Dendritic cell treated with granulocyte-macrophage colony-stimulating factor and Interleukin-4, amounts not matched to agents 40 ng/mL and 50 ng/mL, for 4 days (primary cell): ENCODE measurements around the gene MAGOHB.
"Not testable (repeated sequence)": the region's sequence is repeated elsewhere in the genome, so short reads cannot be mapped to it uniquely, and the experiment has no call there.

Experiments used
- H3K27ac Mint-ChIP-seq: one replicate; pipeline ENCODE4 v1.8.0; 2022; ENCODE audit warnings: mild to moderate bottlenecking, mixed read lengths
- H3K27me3 Mint-ChIP-seq: one replicate; pipeline ENCODE4 v1.8.0; 2022; ENCODE audit warnings: mild to moderate bottlenecking, mixed read lengths
- H3K36me3 Mint-ChIP-seq: one replicate; pipeline ENCODE4 v1.8.0; 2022; ENCODE audit warnings: low read depth, mixed read lengths
- H3K4me1 Mint-ChIP-seq: one replicate; pipeline ENCODE4 v1.8.0; 2022; ENCODE audit warnings: low read depth, mixed read lengths
- H3K4me3 Mint-ChIP-seq: one replicate; pipeline ENCODE4 v1.8.0; 2022; ENCODE audit warnings: mild to moderate bottlenecking, moderate library complexity, mixed read lengths
- H3K9me3 Mint-ChIP-seq: one replicate; pipeline ENCODE4 v1.8.0; 2022; ENCODE audit warnings: mixed read lengths
- intact Hi-C: fragments of 100-400 bp; cut with micrococcal nuclease; formaldehyde crosslinking; loops from one replicate; pipeline ENCODE4 v1.15.0; 2022

Gene MAGOHB

DNA sequence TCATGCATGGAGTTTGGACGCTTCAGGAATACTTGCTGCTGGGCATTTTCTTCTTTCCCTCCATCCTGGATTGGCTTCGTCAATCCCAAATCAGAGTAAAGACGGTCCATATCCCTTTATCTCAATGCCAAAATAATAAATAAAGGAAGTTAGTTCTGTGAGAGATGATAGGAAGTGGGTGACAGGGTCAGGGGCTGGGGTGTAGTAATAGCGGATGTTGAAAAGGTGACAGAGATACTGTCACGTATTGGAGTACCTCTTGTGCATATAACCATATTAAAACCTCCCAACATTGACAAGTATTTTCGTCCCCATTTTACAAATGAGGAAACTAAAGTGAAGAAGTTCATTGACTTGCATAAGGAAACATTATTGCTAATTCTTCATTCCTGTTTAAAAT lies 12.4 kb downstream of the MAGOHB start:
- Mint-ChIP-seq H3K4me3 (no peak overlapping the region), H3K9me3 (no peaks in the 10 kb centered on the region), H3K36me3 (peaks cover 19% of the 10 kb centered on the region), H3K27me3 (no peaks in the 10 kb centered on the region), H3K27ac (no peak overlapping the region), H3K4me1 (no peaks in the 10 kb centered on the region)
- intact Hi-C loops: no loop called here

DNA sequence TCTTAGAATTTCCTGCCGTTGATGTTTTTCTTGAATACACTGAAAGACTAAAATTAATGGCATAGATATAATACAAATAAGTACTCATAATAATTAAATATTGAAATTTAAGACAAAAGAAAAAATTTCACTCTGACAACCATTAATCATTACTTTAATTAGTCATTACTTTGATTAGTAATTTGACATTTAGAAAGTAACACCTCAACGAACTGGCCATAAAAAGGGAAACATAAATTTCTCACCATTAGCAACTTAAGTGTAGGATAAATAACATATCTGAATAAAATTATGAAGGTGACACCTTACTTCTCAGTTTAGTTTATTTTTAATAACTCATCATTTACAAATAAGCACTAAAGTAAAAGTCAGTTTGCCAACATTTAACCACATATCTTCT lies 17.5 kb downstream of the MAGOHB start:
- intact Hi-C loops: no loop called here
- H3K36me3 Mint-ChIP-seq: peaks cover 7% of the 10 kb centered on the region

DNA sequence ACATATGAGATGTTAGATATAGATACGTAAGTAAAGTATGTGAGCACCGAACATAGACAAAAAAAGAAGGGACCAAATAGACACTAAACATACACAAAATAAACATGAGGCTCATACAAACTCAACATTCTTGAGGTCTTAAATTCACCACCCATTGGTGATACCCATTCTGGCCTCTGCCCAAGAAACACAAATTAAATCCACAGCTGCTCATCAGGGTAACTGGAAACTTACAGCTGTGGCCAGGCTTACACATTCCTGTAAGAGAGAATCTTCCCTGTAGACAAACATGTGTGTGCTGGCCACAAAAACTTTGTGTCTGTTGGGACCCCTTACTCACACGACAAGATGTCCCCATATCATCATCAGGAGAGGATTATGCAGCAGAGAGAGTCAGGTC lies 22.4 kb downstream of the MAGOHB start:
- Mint-ChIP-seq H3K9me3 (no peaks in the 10 kb centered on the region), H3K4me1 (no peaks in the 10 kb centered on the region), H3K27me3 (no peaks in the 10 kb centered on the region), H3K4me3 (no peak overlapping the region), H3K27ac (no peak overlapping the region), H3K36me3 (no peaks in the 10 kb centered on the region)
- intact Hi-C loops: no loop called here

More for the DNA sequence above, 17.5 kb downstream of the MAGOHB start:
- no peaks in the 10 kb centered on the region for H3K9me3 Mint-ChIP-seq
- H3K4me3 Mint-ChIP-seq: no peak overlapping the region
- no peaks in the 10 kb centered on the region for H3K4me1 Mint-ChIP-seq
- H3K27me3 Mint-ChIP-seq: no peaks in the 10 kb centered on the region
- no peak overlapping the region for H3K27ac Mint-ChIP-seq

DNA sequence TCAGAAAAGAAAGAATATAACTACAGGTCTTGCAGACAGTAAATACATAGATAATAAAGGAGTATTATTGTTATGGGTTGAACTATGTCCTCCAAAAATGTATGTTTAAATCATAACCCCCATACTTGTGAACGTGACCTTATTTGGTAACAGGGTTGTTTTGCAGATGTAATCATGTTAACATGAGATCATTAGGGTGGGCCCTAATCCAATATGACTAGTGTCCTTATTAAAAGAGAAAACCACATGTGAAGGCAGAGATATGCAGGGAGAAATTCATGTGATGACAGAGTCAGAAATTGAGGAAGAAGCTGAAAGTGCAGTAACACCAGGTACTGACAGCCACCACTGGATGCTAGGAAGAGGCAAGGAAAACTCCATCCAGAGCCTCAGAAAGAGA lies 29.0 kb downstream of the MAGOHB start:
- peaks cover 9% of the 10 kb centered on the region for H3K36me3 Mint-ChIP-seq
- intact Hi-C loops: no loop called here

DNA sequence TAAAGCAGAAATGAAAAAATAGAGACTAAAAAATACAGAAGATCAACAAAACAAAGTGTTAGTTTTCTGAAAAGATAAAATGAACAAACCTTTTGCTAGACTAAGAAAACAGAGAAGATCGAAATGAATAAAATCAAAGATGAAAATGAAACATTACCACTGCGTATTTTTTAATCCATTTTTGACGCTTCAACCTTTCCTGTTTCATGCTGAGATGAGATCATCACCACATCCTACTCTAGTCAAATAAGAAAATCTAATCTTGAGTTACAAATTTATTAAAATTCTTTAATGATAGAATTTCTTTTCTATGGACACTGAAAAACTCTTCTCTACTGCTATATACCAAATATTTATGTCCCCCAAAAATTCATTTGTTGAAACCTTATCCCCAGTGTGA lies 30.7 kb downstream of the MAGOHB start:
- H3K4me3 Mint-ChIP-seq: no peak overlapping the region
- no peak overlapping the region for H3K27ac Mint-ChIP-seq
- H3K36me3 Mint-ChIP-seq: peaks cover 9% of the 10 kb centered on the region
- no peaks in the 10 kb centered on the region for H3K27me3 Mint-ChIP-seq
- H3K4me1 Mint-ChIP-seq: no peaks in the 10 kb centered on the region
- intact Hi-C loops: no loop called here
- H3K9me3 Mint-ChIP-seq: peaks cover 12% of the 10 kb centered on the region

More for the DNA sequence above, 29.0 kb downstream of the MAGOHB start:
- Mint-ChIP-seq H3K27me3 (no peaks in the 10 kb centered on the region), H3K4me1 (no peaks in the 10 kb centered on the region), H3K27ac (no peak overlapping the region), H3K4me3 (no peak overlapping the region), H3K9me3 (peaks cover 12% of the 10 kb centered on the region)

DNA sequence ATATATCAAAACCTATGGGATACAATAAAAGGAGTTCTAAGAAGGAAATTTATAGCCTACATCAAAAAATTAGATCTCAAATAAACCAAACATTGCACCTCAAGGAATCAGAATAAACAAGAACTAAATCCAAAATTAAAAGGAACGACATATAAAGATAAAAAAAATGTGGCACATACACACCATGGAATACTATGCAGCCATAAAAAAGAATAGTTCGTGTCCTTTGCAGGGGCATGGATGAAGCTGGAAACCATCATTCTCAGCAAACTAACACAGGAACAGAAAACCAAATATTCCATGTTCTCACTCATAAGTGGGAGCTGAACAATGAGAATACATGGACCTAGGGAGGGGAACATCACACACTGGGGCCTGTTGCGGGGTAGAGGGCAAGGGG lies 31.3 kb downstream of the MAGOHB start:
- intact Hi-C loops, H3K4me1 Mint-ChIP-seq, H3K27ac Mint-ChIP-seq, H3K36me3 Mint-ChIP-seq, H3K27me3 Mint-ChIP-seq, H3K4me3 Mint-ChIP-seq: not testable (repeated sequence)
- H3K9me3 Mint-ChIP-seq: peaks cover 12% of the 10 kb centered on the region

DNA sequence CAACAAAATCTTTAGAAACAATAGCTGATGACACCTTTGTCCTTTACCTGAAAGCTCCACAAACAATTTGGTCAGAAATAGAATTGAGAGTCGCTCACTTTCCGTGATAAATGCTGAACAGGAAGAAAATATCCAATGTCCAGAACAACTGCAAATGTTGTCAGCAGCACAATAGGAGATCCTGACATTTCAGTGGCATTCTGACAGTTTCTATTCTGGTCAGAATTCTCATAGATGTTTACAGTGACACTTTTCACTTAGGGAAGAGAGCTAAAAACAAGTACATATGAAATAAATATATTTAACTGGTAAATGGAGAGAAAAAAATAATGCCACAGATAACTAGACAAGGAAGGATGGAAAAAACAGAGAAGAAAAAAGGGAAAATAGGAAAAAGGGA lies 39.1 kb downstream of the MAGOHB start:
- no peak overlapping the region for H3K27ac Mint-ChIP-seq
- H3K4me1 Mint-ChIP-seq: no peaks in the 10 kb centered on the region
- H3K9me3 Mint-ChIP-seq: peaks cover 10% of the 10 kb centered on the region
- H3K4me3 Mint-ChIP-seq: no peak overlapping the region
- intact Hi-C loops: no loop called here
- H3K27me3 Mint-ChIP-seq: no peaks in the 10 kb centered on the region
- H3K36me3 Mint-ChIP-seq: no peaks in the 10 kb centered on the region

DNA sequence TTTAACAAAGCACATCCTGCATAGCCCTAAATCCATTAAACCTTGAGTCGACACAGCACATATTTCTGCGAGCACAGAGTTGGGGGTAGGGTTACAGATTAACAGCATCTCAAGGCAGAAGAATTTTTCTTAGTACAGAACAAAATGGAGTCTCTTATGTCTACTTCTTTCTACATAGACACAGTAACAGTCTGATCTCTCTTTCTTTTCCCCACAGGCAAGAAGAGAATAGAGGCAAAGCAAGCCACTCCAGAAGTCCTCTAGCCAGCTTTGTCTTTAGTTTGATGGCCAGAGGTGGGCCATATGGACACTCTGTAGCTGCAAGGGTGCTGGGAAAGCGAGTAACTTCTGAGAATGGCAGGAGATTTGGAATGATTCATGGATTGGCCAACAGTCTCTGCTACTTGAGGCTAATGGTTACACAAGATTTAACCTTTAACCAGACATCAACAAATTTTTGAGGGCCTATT lies 41.4 kb downstream of the MAGOHB start:
- H3K4me3 Mint-ChIP-seq, intact Hi-C loops, H3K27me3 Mint-ChIP-seq, H3K27ac Mint-ChIP-seq, H3K36me3 Mint-ChIP-seq, H3K4me1 Mint-ChIP-seq: not testable (repeated sequence)
- peaks cover 10% of the 10 kb centered on the region for H3K9me3 Mint-ChIP-seq

DNA sequence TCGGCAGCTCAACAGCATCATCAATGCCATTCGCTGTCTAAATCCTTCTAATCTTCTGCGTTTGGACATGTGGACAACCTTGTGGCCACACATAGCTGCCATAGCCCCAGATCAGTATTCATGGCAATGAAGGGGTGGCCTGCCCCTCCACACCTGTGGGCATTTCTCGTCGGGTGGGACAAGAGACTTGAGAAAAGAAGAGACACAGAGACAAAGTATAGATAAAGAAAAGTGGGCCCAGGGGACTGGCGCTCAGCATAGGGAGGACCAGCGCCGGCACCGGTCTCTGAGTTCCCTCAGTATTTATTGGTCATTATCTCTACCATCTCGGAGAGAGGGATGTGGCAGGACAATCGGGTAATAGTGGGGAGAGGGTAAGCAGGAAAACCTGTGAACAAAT lies 42.3 kb downstream of the MAGOHB start:
- H3K27ac Mint-ChIP-seq: no peak overlapping the region
- intact Hi-C loops: no loop called here
- H3K4me1 Mint-ChIP-seq: no peaks in the 10 kb centered on the region
- no peaks in the 10 kb centered on the region for H3K36me3 Mint-ChIP-seq
- H3K4me3 Mint-ChIP-seq: no peak overlapping the region
- peaks cover 10% of the 10 kb centered on the region for H3K9me3 Mint-ChIP-seq
- H3K27me3 Mint-ChIP-seq: no peaks in the 10 kb centered on the region

DNA sequence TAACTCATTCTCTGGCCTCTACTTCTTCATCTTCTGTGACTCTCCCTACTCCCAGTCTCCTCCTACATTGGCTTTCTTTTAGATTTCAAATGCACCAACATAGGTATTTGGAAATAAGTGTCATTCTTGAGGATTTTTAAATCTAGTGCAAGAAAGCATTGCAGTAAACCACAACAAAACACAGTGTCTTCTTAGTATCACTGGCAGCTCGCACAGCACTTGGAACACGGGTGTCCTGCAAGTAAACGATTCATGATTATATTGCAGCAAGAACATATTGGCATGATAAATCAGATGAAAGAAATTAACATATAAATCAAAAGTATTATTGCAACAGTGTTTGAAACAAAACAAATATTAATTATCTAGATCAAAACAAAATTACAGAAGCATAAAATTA lies 45.6 kb downstream of the MAGOHB start:
- Mint-ChIP-seq H3K9me3 (peaks cover 10% of the 10 kb centered on the region), H3K4me3 (no peak overlapping the region), H3K4me1 (no peaks in the 10 kb centered on the region), H3K27ac (no peak overlapping the region), H3K36me3 (no peaks in the 10 kb centered on the region), H3K27me3 (no peaks in the 10 kb centered on the region)
- intact Hi-C loops: no loop called here

DNA sequence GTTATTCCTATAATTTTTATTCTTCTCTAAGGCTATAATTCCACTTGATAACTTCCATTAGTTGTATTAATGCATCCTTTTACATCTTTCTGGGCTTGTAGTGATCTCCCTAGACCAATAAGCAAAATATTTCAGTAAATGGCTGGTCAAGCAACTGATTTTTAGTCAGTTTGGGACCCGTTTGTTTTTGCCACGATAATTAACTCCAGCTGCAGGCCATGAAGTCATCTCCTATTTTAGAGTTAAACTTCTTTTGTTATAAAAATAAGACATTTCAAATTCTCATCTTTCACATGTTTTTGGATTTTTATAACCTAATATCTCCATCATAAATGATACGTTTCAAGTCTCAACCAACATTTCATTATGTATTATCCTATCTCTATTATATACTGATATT lies 49.4 kb downstream of the MAGOHB start:
- no peaks in the 10 kb centered on the region for H3K4me1 Mint-ChIP-seq
- H3K9me3 Mint-ChIP-seq: no peaks in the 10 kb centered on the region
- no peaks in the 10 kb centered on the region for H3K27me3 Mint-ChIP-seq
- H3K27ac Mint-ChIP-seq: no peak overlapping the region
- no peaks in the 10 kb centered on the region for H3K36me3 Mint-ChIP-seq
- no peak overlapping the region for H3K4me3 Mint-ChIP-seq
- intact Hi-C loops: no loop called here

DNA sequence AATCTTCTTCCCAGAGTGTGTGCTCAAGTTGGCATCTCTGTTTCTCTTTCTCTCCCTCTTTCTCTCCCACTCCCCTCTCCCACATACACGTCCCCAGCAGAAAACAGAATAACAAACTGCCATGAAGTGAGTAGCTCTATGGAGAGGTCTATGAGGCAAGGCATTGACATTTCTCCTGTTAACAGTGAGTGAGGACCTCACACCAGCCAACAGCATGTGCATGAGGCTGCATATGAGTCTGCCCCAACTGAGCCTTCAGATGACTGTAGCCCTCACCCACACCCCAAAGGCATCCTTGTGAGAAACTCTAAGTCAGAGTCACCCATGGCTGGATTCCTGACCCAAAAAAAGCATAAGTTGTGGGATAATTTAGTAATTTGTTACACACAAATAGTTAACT lies 50.4 kb downstream of the MAGOHB start:
- H3K27ac Mint-ChIP-seq: no peak overlapping the region
- no peaks in the 10 kb centered on the region for H3K36me3 Mint-ChIP-seq
- H3K4me1 Mint-ChIP-seq: no peaks in the 10 kb centered on the region
- H3K27me3 Mint-ChIP-seq: no peaks in the 10 kb centered on the region
- H3K9me3 Mint-ChIP-seq: no peaks in the 10 kb centered on the region
- intact Hi-C loops: no loop called here
- no peak overlapping the region for H3K4me3 Mint-ChIP-seq

DNA sequence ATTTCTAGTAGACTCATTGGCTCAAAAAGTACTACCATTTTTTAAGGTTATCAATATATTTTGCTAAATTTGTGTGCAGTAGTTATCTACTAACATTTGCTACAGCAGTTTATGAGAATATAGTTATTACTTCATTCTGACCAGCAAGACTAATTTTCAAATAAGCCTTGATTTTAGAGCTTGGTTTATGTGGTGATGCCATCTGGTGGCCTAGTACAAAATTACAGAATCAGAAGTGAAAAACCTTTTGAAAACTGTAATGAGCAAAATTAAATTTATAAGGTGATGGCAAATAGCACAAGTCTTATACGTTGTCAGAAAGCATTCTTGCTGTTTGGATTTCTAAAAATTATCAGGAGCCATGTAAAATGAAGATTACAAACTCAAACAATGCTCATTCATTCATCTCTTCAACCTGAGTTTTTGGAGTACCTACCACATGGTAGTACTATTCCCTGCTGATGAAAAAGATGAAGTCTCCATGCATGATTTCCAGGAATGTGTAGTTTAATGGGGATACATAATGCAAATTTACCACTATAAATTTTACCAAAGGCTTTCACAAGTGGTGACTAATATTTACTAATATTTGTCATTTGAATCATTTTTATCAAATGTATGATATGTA lies 51.0 kb downstream of the MAGOHB start:
- H3K36me3 Mint-ChIP-seq: no peaks in the 10 kb centered on the region
- no peaks in the 10 kb centered on the region for H3K4me1 Mint-ChIP-seq
- H3K9me3 Mint-ChIP-seq: no peaks in the 10 kb centered on the region
- no peak overlapping the region for H3K4me3 Mint-ChIP-seq
- no peak overlapping the region for H3K27ac Mint-ChIP-seq
- H3K27me3 Mint-ChIP-seq: no peaks in the 10 kb centered on the region
- intact Hi-C loops: loop anchor here (1.0 kb wide), 2 partner anchors 231 to 326 kb away; no protein-coding TSS in a partner anchor

DNA sequence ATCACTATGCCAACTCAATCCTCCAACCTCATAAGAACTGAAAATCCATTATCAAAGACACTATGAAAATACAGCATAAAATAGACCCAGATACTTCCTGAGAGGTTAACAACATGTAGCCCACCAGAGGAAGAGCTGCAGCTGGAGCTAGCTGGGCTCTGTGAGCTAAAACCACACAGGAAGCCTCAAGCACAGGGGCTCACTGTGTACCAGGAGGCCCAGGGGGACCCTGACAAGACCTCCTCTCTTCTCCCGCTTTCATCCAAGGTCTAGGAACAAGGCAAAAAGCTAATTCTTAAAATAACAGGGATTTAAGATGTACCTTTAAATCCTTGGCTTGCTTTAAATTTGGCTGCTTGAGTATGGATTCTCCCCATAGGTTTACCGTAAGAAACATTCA lies 54.2 kb downstream of the MAGOHB start:
- Mint-ChIP-seq H3K27me3 (no peaks in the 10 kb centered on the region), H3K9me3 (no peaks in the 10 kb centered on the region), H3K36me3 (no peaks in the 10 kb centered on the region), H3K27ac (no peak overlapping the region), H3K4me3 (no peak overlapping the region), H3K4me1 (no peaks in the 10 kb centered on the region)
- intact Hi-C loops: no loop called here

DNA sequence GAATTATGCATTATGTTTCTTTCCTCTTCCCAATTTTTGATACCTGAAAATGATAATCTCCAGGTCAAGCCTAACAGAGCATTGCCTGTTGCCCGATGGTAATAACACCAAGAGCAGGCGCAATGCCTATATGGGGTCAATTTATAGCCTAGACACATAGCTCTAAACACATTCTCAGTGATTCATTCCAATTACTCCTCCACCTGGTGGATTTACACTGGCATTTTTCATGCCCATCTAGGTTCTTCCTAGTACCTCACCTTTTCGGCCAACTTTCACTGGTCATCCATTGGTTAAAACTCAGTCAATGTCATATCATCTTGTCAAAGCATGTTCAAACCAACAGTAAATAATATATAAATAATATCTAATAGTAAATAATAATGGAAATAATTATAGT lies 54.6 kb downstream of the MAGOHB start:
- Mint-ChIP-seq H3K4me1 (no peaks in the 10 kb centered on the region), H3K36me3 (no peaks in the 10 kb centered on the region), H3K4me3 (no peak overlapping the region), H3K9me3 (no peaks in the 10 kb centered on the region), H3K27me3 (no peaks in the 10 kb centered on the region), H3K27ac (no peak overlapping the region)
- intact Hi-C loops: no loop called here
